Hypothalamus (tissue), 51 donors: ENCODE data around the gene NEB.

ENCODE experiments used
- DNase-seq, 51 donors: peaks; one replicate each; lab custom pipeline; 2025; lab: John Stamatoyannopoulos, UW

Gene NEB, protein sequence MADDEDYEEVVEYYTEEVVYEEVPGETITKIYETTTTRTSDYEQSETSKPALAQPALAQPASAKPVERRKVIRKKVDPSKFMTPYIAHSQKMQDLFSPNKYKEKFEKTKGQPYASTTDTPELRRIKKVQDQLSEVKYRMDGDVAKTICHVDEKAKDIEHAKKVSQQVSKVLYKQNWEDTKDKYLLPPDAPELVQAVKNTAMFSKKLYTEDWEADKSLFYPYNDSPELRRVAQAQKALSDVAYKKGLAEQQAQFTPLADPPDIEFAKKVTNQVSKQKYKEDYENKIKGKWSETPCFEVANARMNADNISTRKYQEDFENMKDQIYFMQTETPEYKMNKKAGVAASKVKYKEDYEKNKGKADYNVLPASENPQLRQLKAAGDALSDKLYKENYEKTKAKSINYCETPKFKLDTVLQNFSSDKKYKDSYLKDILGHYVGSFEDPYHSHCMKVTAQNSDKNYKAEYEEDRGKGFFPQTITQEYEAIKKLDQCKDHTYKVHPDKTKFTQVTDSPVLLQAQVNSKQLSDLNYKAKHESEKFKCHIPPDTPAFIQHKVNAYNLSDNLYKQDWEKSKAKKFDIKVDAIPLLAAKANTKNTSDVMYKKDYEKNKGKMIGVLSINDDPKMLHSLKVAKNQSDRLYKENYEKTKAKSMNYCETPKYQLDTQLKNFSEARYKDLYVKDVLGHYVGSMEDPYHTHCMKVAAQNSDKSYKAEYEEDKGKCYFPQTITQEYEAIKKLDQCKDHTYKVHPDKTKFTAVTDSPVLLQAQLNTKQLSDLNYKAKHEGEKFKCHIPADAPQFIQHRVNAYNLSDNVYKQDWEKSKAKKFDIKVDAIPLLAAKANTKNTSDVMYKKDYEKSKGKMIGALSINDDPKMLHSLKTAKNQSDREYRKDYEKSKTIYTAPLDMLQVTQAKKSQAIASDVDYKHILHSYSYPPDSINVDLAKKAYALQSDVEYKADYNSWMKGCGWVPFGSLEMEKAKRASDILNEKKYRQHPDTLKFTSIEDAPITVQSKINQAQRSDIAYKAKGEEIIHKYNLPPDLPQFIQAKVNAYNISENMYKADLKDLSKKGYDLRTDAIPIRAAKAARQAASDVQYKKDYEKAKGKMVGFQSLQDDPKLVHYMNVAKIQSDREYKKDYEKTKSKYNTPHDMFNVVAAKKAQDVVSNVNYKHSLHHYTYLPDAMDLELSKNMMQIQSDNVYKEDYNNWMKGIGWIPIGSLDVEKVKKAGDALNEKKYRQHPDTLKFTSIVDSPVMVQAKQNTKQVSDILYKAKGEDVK (N-terminal part only)

DNA sequence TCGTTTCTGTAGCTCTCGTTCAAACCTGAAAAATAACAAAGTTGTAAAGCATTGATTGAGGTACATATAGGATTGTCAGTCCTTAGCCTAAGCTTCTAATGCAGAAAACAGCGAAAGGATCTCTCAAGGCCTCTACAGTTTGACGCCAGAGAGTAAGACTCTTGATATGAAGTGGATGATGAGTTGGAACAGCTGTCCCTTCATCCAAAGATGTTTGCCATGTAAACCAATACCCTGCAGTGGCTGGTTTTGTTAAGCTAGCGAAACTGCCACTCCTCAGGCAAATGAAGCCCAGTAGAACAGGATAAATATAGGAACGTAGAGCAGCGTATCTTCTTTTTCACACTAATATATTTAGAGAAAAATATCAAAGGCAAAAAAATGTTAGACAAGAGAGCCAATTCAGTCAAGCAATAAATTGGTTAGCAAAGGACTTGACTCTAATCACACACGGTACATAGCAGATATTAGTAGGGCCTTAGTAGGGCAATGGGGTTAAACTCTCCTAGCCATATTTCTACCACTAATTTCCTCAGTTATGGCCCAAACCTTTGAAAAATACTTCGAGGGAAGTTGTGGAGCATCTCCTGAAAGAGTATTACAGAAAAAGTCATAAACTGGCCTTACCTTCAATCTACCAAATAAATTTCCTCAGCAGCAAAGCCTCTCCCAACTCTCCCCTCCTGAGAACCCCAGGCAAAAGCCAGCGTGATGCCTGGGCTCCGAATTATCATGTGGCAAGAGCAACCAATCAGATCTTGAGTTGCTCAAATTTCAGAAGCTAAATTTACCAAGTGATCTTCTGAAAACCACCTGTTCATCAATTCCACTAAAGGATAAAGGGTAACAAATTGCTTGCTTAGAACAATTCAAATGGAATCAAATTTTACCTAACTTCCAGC lies at the start of gene NEB:
TSS of gene NEB (minus strand) at position 706 of the 902 bp plus-strand sequence. CDS start 1,320 bp downstream, outside the sequence.
- DNase-seq = no peak

DNA sequence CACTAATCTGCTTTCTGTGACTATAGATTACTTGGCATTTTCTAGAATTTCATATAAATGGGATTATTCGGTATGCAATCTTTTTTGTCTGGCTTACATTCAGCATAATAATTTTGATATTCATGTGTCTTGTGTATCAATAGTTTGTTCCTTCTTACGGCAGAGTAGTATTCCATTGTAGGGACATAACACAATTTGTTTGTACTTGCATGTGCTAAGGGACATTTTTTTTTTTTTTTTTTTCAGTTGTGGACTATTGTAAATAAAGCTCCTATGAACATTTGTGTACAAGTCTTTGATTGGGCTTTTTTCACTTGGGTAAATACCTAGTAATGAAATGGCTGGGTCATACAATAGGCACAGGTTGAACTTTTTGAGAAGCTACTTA lies 48.9 kb upstream of the NEB start:
- DNase-seq = no peak

DNA sequence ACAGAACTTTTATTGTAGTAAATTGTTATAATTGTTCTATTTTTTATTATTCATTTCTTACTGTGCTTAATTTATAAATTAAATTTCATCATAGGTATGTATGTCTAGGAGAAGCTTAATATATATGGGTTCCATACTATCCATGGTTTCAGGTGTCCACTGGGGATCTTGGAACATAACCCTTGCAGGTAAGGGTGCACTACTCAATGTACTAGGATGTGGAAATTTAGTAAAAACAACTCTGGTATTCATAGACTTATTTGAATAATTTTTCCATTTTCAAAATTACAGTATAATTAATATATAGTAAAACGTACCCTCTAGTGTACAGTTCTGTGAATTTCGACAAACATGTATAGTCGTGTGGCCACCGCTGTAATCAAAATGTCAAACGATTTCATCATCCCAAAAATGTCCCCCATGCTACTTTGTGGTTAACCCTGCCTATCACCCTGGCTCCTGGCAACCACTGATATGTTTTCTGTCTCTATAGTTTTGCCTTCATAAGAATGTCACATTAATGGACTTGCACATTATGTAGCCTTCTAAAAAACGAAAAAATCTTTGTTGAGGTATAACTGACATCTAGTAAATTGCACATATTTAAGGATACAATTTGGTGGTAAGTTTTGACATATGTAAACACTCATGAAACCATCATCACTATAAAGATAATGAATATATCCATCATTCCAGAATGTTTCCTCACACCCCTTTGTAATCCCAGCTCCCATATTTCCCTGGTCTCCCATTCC lies 48.3 kb upstream of the NEB start:
- no peak for DNase-seq

DNA sequence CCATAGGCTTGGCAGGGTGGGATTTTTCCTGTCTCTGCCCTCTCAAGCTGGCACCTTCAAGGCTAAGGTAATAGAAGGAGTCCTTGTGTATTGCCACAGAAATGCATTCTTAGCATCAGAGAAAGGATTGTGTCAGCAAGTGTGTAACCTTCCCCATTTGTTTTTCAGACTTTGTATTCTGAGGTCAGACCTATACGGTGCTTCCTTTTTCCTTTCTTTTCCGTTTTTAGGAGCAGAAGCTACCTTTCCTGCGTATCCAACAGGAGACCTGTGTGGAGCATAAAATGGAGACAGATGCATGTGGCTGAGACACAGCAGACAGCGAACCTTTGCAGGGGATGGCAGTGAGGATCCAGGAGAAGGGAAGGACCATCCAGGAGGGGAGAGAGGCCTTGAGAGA lies 47.4 kb upstream of the NEB start:
- DNase-seq = no peak

DNA sequence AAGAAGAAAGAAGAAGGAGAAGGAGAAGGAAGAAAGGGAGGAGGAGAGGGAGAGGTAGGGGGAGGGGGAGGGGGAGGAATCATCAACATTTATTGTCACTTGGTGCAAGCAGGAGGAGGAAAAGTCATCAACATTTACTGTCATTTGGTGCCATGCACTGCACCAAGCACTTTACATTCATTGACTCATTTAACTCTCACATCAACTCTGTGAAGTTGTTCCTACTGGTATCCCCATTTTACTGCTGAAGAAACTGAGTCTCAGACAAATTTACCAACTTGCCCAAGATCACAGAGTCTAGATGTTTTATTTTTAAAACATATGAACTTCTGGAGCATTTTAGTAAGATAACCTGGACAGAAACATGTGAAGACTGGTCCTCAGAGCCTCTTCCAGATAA lies 46.7 kb upstream of the NEB start:
- no peak for DNase-seq

DNA sequence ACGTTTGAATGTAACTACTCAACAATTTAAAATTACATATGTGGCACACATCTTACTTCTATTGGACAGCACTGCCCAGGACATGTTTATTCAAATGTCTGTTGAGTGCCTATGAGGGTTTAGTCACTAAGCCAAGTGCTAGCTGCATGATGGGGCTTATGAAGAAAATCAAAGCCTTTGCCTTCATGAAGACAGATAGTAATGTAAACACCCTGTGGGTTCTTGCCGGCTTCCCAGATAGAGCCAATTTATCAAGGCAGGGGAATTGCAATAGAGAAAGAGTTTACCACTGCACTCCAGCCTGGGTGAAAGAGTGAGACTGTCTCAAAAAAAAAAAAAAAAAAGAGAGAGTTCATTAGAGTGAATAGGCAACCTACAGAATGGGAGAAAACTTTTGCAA lies 43.7 kb upstream of the NEB start:
- DNase-seq = no peak

DNA sequence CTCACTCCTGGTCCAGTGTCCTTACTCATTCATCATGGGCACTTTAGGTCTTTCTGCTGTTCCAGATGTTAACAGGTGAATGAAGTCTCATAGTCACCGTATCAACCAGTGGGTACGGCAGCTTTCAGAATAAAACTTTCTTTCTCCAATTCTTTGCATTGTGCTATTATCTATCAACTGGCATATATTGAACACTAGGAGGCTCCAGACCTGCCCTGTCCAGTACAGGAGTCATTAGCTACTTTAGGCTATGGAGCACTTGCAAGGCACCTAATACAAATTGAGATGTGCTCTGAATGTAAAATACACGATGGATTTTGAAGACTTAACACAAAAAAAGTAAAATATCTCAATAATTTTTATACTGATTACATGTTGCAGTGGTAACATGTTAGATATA lies 43.2 kb upstream of the NEB start:
- no peak for DNase-seq

DNA sequence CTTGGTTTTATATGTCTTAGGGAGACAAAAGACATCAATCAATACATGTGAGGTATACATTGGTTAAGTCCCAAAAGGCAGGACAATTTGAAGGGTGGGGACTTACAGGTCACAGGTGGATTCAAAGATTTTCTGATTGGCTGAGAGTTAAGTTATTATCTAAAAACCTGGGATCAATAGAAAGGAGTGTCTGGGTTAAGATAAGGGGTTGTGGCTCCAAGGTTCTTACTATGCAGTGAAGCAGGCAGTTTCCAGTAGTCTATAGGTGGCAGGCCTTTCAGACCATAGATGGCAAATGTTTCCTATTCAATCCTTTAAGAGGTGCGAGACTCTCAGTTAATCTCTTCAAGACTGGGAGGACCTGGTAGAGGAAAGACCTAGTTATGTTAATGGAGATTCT lies 42.1 kb upstream of the NEB start:
- no peak for DNase-seq

DNA sequence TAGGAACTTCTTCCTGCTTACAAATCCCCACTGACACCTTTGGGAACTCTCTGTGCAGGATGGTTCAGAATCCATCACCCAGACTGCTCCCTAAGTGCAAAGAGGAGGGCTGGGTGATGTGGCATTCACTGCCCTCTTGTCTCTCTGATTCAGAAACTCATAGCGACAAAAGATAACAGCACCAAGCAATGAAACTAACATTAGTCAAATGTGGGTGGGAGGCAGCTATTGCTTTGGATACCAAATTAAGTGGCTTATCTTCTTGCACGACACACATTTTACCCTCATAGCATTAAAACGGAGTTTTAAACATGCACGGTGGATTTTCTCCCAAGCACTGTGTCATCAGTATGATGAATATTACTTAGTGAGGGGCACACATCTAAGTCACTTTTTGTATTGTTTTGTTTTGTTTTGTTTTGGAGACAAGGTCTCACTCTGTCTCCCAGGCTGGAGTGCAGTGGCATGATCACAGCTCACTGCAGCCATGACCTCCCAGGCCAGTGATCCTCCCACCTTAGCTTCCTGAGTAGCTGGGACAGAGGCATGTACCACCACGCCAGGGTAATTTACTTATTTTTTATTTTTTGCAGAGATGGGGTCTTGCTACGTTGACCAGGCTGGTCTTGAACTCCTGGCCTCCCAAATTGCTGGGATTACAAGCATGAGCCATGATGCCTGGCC lies 40.9 kb upstream of the NEB start:
- peak in 1 of 51 donors; percentile 40 for DNase-seq

DNA sequence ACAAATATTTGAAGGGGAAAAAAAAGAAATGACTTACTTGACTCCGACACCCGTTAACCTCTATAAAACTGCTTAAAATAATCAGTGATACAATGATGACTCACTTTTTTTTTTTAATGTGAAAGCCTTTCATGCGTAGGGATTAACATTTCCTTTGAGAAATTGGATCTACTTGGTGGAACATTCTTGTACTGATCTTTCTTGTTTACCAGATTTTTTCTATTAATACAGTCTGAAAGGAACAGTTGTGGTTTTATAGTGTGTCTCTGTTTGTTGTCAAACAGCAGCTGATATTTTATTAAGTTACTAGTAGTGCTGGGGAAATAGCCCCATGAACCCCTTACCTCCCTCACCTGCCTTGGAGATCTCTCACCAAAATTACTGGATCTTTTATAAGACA lies 40.2 kb upstream of the NEB start:
- no peak for DNase-seq

DNA sequence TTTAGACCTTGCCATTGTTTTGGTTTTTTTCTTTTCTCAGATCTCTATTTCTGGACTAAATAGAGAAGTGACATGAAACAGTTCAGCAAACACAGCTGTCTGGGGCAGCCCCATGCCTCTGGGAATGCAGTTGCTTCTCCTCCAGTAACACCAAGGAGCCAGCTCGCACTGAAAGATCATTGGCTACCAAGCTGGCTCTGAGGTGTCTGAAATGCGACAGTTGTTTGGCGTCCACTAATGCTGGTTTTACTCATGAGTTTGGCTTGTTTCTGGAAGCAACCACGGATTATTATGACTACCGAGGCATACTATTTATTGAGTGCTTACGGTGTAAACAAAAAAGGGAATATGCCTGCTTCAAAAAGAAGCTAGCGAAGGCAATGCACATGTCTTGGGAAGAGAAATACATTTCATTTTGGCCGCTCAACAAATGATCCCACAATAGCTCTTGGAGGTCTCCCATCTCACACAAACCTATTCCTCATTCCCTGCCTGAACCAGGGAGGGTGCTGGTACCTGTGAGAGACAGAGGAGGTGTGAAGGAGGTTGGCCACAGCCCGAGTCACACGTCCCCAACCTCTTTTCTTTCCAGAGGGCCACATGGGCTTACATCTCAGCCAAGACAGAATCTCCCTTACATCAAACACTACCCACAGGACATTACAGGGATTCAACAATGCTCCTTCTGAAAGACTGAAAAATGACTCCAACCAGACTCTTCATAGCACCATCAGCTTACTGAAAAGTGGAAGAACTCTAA lies 37.5 kb upstream of the NEB start:
- peak in 4 of 51 donors; percentile 2 to 6 (median 2) for DNase-seq

DNA sequence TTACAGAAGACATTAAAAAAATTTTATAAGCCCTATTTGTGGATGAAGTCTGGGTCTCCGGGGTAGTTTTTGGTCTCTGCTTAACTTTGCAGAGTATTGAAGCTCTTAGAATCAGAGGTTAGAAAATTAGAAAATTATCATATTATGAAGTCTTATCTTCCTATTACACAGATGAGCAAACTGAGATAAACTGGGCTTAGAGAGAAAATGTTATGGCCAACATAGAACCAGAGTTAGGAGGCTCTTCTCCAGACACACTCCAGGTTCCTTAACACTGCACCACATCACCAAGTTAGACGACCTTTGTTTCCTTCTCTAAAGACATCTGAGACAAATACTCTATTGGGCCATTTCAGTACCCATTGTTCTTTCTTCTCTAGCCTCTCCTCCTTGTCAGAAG lies 36.7 kb upstream of the NEB start:
- no peak for DNase-seq

DNA sequence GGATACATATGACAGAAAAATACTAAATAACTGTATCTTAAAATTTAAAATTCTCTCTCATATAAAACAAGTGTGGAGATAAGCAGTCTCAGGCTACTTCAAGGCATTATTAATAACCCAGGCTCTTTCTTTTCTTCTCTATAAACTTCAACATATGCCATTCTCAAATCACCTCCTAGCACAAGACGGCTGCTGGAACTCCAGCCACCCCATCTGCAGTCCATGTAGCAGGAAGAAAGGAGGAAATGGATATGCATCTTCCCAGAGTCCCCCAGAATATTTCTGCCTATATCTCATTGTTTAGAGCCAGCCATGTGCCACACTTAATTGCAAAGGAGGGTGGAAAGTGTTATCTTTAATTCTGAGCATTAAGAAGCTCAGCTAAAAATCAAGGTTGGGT lies 35.3 kb upstream of the NEB start:
- no peak for DNase-seq

DNA sequence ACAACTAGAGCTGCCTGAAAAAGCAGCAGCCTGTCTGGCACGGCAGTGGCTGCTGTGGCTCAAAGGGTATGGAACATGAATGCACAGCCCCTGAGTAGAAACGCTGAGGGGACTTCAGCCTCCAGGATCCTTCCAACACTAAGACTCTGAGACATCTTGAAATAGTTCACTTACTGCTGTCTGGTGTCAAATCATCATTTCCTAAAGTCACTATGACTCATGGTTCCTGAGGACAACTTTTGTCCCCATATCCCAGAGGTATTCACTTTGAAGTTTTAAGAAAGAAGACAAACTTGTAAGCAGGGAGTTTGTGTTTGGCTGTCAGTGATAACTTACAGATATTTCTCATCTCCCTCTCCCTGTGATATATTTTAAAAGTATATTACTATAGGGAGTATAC lies 33.3 kb upstream of the NEB start:
- DNase-seq = no peak

DNA sequence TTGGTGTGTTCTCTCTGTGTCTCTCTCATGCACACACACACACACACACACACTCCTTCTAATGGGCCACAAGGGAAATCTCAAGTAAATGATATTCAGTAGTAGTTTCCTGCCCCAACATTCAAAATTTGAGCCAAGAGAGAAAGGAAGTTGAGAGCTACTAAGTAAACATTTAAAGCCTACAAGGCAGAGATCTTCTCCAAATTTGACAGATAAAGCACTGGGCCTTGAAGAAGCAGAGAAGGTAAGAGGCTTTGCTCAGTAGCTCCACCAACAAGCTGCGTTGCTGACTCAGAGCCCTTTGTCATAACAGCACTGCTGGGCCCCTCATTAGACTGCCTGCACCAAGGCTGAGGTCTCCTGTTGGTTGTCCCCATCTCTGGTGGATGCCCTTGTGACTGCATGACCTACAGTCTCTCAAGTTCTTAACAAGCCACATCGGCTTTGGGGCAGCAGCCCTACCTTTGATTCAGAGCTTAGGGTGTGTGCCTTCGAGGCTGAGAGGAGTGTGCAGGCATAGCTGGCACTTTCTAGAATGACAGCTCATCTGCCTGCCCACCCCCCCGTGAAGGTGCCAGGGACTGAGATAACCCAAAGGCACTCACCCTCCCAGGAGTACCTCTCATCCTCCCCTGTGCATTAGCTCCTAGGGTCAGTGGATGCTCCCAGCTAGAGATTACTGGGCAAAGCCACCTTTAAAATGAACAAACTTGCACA lies 32.3 kb upstream of the NEB start:
- DNase-seq = no peak

DNA sequence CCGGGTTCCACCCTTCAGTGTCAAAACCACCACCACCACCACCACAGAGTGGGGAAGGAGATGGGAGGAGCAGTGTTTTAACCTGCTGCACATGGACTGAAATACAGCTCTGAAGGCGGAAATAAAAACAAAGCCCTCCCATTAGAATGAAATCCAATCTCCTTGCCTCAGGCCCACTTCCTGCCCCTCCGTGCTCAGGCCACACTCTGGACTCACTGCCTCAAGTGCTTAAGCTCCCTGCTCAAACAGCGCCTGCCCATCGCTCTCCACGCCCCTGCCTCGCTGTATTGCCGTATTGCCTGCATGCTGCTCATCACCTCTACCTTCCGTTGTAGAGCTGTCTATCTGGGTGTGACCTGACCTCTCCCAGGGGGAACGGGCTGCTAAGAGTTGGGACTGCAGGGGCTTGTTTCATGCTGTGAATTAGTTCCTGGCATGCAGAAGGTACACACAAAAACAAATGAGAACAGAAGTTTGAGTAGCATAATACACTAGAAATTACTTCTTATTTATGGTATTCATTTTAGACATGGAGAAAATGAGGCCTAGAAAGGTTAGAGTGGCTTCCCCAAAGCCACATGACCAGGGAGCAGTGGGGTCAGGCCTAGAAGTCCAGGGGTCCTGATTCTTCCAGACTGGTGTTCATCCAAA lies 31.6 kb upstream of the NEB start:
- no peak for DNase-seq

DNA sequence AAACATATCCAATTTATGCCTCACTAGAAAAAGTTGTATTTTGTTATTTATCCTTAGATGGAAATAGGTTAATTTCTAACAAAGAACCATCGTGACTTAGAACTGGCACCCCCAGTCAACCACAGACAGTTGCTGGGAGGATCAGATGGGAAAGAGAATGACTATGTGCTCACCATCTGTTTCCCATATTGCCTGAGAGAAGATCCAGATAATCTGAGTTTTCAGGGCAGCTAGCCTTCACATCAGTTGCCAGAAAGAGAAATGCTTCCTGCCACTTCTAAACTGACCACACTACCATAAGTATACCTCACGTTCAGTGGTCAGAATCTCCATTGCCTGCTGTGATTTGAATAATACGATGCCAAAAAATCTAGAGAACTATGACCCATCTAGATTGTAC lies 28.4 kb upstream of the NEB start:
- no peak for DNase-seq
